Transverse colon (tissue), 4 donors: ENCODE results near the gene RGPD4. TPM values are rescaled to one million over a fixed set of nuclear protein-coding genes. Genes with fewer than 3 reads are reported as not detected.

Source experiments
- DNase-seq: peaks from one replicate; pipeline ENCODE4 v3.0.0-alpha.2; 2019
- H3K27ac ChIP-seq, 4 donors: fragments of 200-600 bp; sonication (generic); 2 replicates each; pipeline ENCODE4 v1.5.1; 2016 to 2018; ENCODE audit warnings: inconsistent platforms in 4 of 4
- H3K27me3 ChIP-seq: fragments of 200-600 bp; sonication (generic); 2 replicates; pipeline ENCODE4 v1.5.1; 2017; ENCODE audit warnings: inconsistent platforms
- H3K36me3 ChIP-seq, 4 donors: fragments of 200-600 bp; sonication (generic); 2 replicates each; pipeline ENCODE4 v1.5.1; 2017 to 2019; ENCODE audit warnings: inconsistent platforms in 4 of 4
- H3K4me1 ChIP-seq, 4 donors: fragments of 200-600 bp; sonication (generic); 2 replicates each; pipeline ENCODE4 v1.5.1; 2017 to 2020; ENCODE audit warnings: inconsistent platforms in 4 of 4
- H3K4me3 ChIP-seq, 4 donors: fragments of 200-600 bp; sonication (generic); 1 replicate in 1 of 4; 2 replicates in 3 of 4; pipeline versions ENCODE4 v1.5.1 to v1.6.1; 2017 to 2019; ENCODE audit warnings: inconsistent platforms in 4 of 4
- H3K9me3 ChIP-seq, 2 donors: fragments of 200-600 bp; sonication (generic); 2 replicates each; pipeline ENCODE4 v1.5.1; 2017 to 2019; ENCODE audit warnings: inconsistent platforms in 2 of 2
- CTCF ChIP-seq, 5 experiments: fragments of 200-600 bp in 3 of 5; fragments of 450-650 bp in 2 of 5; sonication (generic) in 3 of 5; IDR thresholded peaks; 1 replicate in 2 of 5; 2 replicates in 3 of 5; pipeline ENCODE4 v1.5.1; 2016 to 2017; ENCODE audit warnings: antibody characterized with exemption in 5 of 5, inconsistent platforms in 3 of 5, mild to moderate bottlenecking in 2 of 5, moderate library complexity in 1 of 5
- EP300 ChIP-seq: sonication (generic); formaldehyde crosslinking; IDR thresholded peaks from one replicate; pipeline ENCODE4 v1.6.1; 2017; ENCODE audit warnings: antibody characterized with exemption, low read depth
- POLR2A ChIP-seq: fragments of 450-650 bp; IDR thresholded peaks from one replicate; pipeline ENCODE4 v1.6.1; 2016; ENCODE audit warnings: antibody characterized with exemption, mild to moderate bottlenecking, moderate library complexity
- POLR2AphosphoS5 ChIP-seq, 3 donors: sonication (generic); formaldehyde crosslinking; IDR thresholded peaks; one replicate each; pipeline ENCODE4 v1.6.1; 2016; ENCODE audit warnings: antibody characterized with exemption in 3 of 3
- WGBS, 2 donors: methylation state at CpG; one replicate each; pipeline ENCODE4 v1.1.5; 2018; ENCODE audit warnings: low coverage in 1 of 2; 5-methylcytosine and 5-hydroxymethylcytosine counted together
- in situ Hi-C, 4 donors: fragments of 200-750 bp; cut with MboI; loops; one replicate each; pipeline versions ENCODE4 v1.15.0 to v1.15.1; 2017; ENCODE audit warnings: low sequenced_read_pairs in 3 of 4, low pct_ligation_motif_present in 1 of 4, low pct_unique_long_range_greater_than_20kb in 1 of 4
- intact Hi-C: fragments of 100-400 bp; cut with DNase I; formaldehyde crosslinking; loops from one replicate; pipeline ENCODE4 v1.15.1; 2023; ENCODE audit warnings: low total_unique reads
- total RNA-seq, 4 donors: library from RNA; depleted of rRNA; stranded (reverse); fragments of >200 nt; gene quantifications; one replicate each; pipeline ENCODE4 v1.1.0, GENCODE V29; 2016

The RGPD4 gene
- total RNA-seq, 4 donors from 2014 or later = not detected

DNA sequence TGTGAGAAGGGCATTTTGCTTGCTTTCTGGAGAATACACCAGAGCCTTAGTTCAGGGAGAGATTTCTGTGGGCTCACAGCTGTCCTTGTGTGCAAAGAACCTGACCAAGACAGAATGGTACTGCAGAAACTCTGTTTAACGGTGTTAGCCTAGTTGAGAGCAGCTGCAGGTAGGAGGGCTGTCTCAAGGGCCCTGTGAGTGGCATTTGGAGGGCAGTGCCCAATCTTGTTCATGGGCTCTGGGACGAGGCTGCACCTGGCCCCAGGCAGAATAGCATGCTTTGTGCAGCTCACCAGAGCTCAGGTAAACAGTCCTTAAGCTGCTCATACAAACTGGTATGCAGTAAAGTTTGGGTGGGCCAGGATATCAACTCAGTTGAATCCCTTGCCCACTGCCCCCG, 16.9 kb upstream of the RGPD4 start:
- H3K36me3 ChIP-seq = no peaks in the 10 kb centered on the region
- intact Hi-C loops (no loop called here), in situ Hi-C loops (loop anchor here in 1 of 4 donors (25.0 kb wide), 1 partner anchor 127 kb away; no protein-coding TSS in a partner anchor)
- no peak for TF ChIP-seq POLR2AphosphoS5 (IDR thresholded peaks at IDR 0.05)
- no peak for TF ChIP-seq EP300
- no peaks in the 10 kb centered on the region for H3K9me3 ChIP-seq
- 51% methylated on average over 3 of the region's 3 CpGs; no CpG with 5 or more reads in 1 of the 2 donors for WGBS, 2 donors
- H3K4me1 ChIP-seq = no peaks in the 10 kb centered on the region
- no peak overlapping the region for H3K4me3 ChIP-seq
- DNase-seq = no peak
- H3K27me3 ChIP-seq = no peaks in the 10 kb centered on the region
- no peak overlapping the region for H3K27ac ChIP-seq

DNA sequence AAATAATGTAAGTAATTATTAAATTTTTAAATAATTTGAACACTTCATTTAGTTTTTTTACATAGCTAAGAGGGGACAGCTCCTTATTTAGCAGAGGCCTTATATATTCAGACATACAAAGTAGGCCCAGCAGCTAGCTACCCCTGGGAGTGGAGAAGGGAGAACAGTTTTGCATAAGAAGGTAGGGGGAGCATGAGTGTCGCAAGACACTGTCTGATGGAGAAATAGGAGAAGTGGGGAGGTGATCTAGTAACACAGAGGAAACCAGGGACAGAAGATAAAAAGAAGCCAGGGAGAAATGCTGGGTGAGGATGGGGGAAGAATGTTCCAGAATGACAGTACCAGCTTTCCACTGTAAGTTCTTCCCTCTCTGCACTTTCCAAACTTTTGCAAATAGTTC, 16.0 kb upstream of the RGPD4 start:
- TF ChIP-seq POLR2AphosphoS5 (IDR thresholded peaks at IDR 0.05) (no peak), POLR2A (no peak), EP300 (no peak), CTCF (IDR thresholded peaks at IDR 0.05) (no peak)
- intact Hi-C loops (no loop called here), in situ Hi-C loops (loop anchor here in 1 of 4 donors (25.0 kb wide), 1 partner anchor 127 kb away; no protein-coding TSS in a partner anchor)
- DNase-seq = no peak
- WGBS, 2 donors = 75 to 85% methylated on average over 1 of the region's 1 CpG
- Histone ChIP-seq H3K9me3 (no peaks in the 10 kb centered on the region), H3K4me3 (no peak overlapping the region), H3K36me3 (no peaks in the 10 kb centered on the region), H3K4me1 (no peaks in the 10 kb centered on the region), H3K27me3 (no peaks in the 10 kb centered on the region), H3K27ac (no peak overlapping the region)

GRCh38 chr2:107811411-107811810, 15.3 kb upstream of the RGPD4 start:
- H3K27me3 ChIP-seq = no peaks in the 10 kb centered on the region
- TF ChIP-seq POLR2A = no peak
- no peak for TF ChIP-seq POLR2AphosphoS5 (IDR thresholded peaks at IDR 0.05)
- TF ChIP-seq CTCF (IDR thresholded peaks at IDR 0.05) = no peak
- no peak for TF ChIP-seq EP300
- no peaks in the 10 kb centered on the region for H3K4me1 ChIP-seq
- no peak for DNase-seq
- H3K4me3 ChIP-seq = no peak overlapping the region
- intact Hi-C loops = no loop called here
- in situ Hi-C loops = loop anchor here in 1 of 4 donors (25.0 kb wide), 1 partner anchor 126 kb away; no protein-coding TSS in a partner anchor
- no peaks in the 10 kb centered on the region for H3K36me3 ChIP-seq
- WGBS, 2 donors = 93% methylated on average over 2 of the region's 2 CpGs; no CpG with 5 or more reads in 1 of the 2 donors
- no peak overlapping the region for H3K27ac ChIP-seq
- no peaks in the 10 kb centered on the region for H3K9me3 ChIP-seq

- H3K4me1 ChIP-seq = no peaks in the 10 kb centered on the region
- in situ Hi-C loops = loop anchor here in 1 of 4 donors (25.0 kb wide), 1 partner anchor 125 kb away; no protein-coding TSS in a partner anchor
- H3K27ac ChIP-seq = no peak overlapping the region
- intact Hi-C loops = no loop called here
- 85 to 91% methylated on average over 3 to 5 of the region's 5 CpGs for WGBS, 2 donors
- no peak for DNase-seq
- no peaks in the 10 kb centered on the region for H3K36me3 ChIP-seq
- no peak overlapping the region for H3K4me3 ChIP-seq
- no peak for TF ChIP-seq CTCF (IDR thresholded peaks at IDR 0.05)
- TF ChIP-seq POLR2AphosphoS5 (IDR thresholded peaks at IDR 0.05) = no peak
- TF ChIP-seq POLR2A = no peak
- no peak for TF ChIP-seq EP300
- no peaks in the 10 kb centered on the region for H3K9me3 ChIP-seq
- H3K27me3 ChIP-seq = no peaks in the 10 kb centered on the region
Observed at GRCh38 chr2:107812006-107812405, 14.7 kb upstream of the RGPD4 start.

DNA sequence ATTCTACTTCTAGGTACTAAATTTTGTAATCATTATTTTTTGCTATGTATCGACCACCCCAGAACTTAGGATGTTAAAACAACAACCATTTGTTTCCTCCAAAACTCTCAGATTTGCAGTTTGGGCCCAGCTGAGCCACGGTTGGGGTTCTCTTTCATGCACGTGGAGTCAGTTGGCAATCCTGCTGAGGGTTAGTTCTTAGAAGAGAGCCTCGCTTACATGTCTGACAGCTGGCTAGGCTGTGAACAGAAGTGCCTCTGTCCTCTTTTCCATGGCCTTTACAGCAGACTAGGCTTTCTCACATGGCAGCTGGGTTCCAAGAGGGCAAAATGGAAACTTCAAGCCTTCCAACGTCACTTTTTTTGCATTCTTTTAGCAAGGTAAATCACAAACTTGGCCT, 9.3 kb upstream of the RGPD4 start:
- no peaks in the 10 kb centered on the region for H3K4me1 ChIP-seq
- no peaks in the 10 kb centered on the region for H3K36me3 ChIP-seq
- H3K9me3 ChIP-seq = no peaks in the 10 kb centered on the region
- no peak overlapping the region for H3K4me3 ChIP-seq
- TF ChIP-seq EP300 (no peak), POLR2AphosphoS5 (IDR thresholded peaks at IDR 0.05) (no peak), POLR2A (no peak), CTCF (IDR thresholded peaks at IDR 0.05) (no peak)
- H3K27ac ChIP-seq = no peak overlapping the region
- H3K27me3 ChIP-seq = no peaks in the 10 kb centered on the region
- 71 to 81% methylated on average over 4 to 5 of the region's 5 CpGs for WGBS, 2 donors
- DNase-seq = no peak
- in situ Hi-C loops (loop anchor here in 1 of 4 donors (25.0 kb wide), 1 partner anchor 120 kb away; no protein-coding TSS in a partner anchor), intact Hi-C loops (no loop called here)
